ENCODE data around the gene CAND2. TPM values are rescaled to one million over a fixed set of nuclear protein-coding genes. Genes with fewer than 3 reads are reported as not detected.

The CAND2 gene
- total and polyA plus RNA-seq, 9 donors = 3.5 to 25.1 (median 16.6) TPM

- intact Hi-C loops (cut with DNase I) = no loop called here
- Histone ChIP-seq H3K9me3 (no peaks in the 10 kb centered on the region), H3K36me3 (no peaks in the 10 kb centered on the region)
These were observed 34.3 kb downstream of the CAND2 start for GRCh38 chr3:12830785-12831156.

GRCh38 chr3:12831301-12831866, 34.9 kb downstream of the CAND2 start:
- DNase-seq = no peak
- Histone ChIP-seq H3K27ac (no peak overlapping the region), H3K36me3 (no peaks in the 10 kb centered on the region), H3K4me1 (ENCODE audit: insufficient read depth) (no peaks in the 10 kb centered on the region), H3K9me3 (no peaks in the 10 kb centered on the region), H3K27me3 (no peaks in the 10 kb centered on the region), H3K4me3 (no peak overlapping the region)
- 66 to 71% (median 67%) methylated on average over 5 of the region's 5 CpGs for WGBS, 3 donors
- intact Hi-C loops (cut with DNase I) = no loop called here
- no peak for TF ChIP-seq EP300 (IDR thresholded peaks at IDR 0.05)
- TF ChIP-seq CTCF (IDR thresholded peaks at IDR 0.05) = no peak
- TF ChIP-seq POLR2A (IDR thresholded peaks at IDR 0.05) = no peak

More at GRCh38 chr3:12830785-12831156, 34.3 kb downstream of the CAND2 start:
- H3K27ac ChIP-seq = no peak overlapping the region
- 66 to 79% (median 68%) methylated on average over 4 of the region's 4 CpGs for WGBS, 3 donors
- TF ChIP-seq EP300 (IDR thresholded peaks at IDR 0.05) = no peak
- TF ChIP-seq POLR2A (IDR thresholded peaks at IDR 0.05) = no peak
- no peak for TF ChIP-seq CTCF (IDR thresholded peaks at IDR 0.05)
- no peaks in the 10 kb centered on the region for H3K4me1 ChIP-seq (ENCODE audit: insufficient read depth)
- H3K4me3 ChIP-seq = no peak overlapping the region
- DNase-seq = no peak
- H3K27me3 ChIP-seq = no peaks in the 10 kb centered on the region

- Histone ChIP-seq H3K9me3 (no peaks in the 10 kb centered on the region), H3K36me3 (no peaks in the 10 kb centered on the region), H3K4me3 (no peak overlapping the region), H3K27me3 (no peaks in the 10 kb centered on the region), H3K4me1 (ENCODE audit: insufficient read depth) (no peaks in the 10 kb centered on the region), H3K27ac (no peak overlapping the region)
- intact Hi-C loops (cut with DNase I) = no loop called here
- WGBS, 3 donors = 66 to 73% (median 71%) methylated on average over 7 of the region's 7 CpGs
- TF ChIP-seq CTCF (IDR thresholded peaks at IDR 0.05) (no peak), POLR2A (IDR thresholded peaks at IDR 0.05) (no peak), EP300 (IDR thresholded peaks at IDR 0.05) (no peak)
- no peak for DNase-seq
These were observed 36.1 kb downstream of the CAND2 start for GRCh38 chr3:12832350-12833221.

- no peak for DNase-seq
- H3K4me1 ChIP-seq (ENCODE audit: insufficient read depth) = peaks cover 3% of the 10 kb centered on the region
- 75 to 80% (median 77%) methylated on average over 13 of the region's 13 CpGs for WGBS, 3 donors
- H3K9me3 ChIP-seq = no peaks in the 10 kb centered on the region
- TF ChIP-seq EP300 (IDR thresholded peaks at IDR 0.05) (no peak), POLR2A (IDR thresholded peaks at IDR 0.05) (no peak), CTCF (IDR thresholded peaks at IDR 0.05) (no peak)
- no peaks in the 10 kb centered on the region for H3K36me3 ChIP-seq
- H3K4me3 ChIP-seq = no peak overlapping the region
- no peaks in the 10 kb centered on the region for H3K27me3 ChIP-seq
- intact Hi-C loops (cut with DNase I) = no loop called here
- H3K27ac ChIP-seq = no peak overlapping the region
These were observed 37.0 kb downstream of the CAND2 start for GRCh38 chr3:12833222-12834161.
